ENCODE data around the gene FRAT1.

The FRAT1 gene

GRCh38 chr10:97307866-97308780, 10.9 kb upstream of the FRAT1 start:
- no peak for DNase-seq (ENCODE audit: low read depth in 2 of 2)

- no peak for DNase-seq (ENCODE audit: low read depth in 2 of 2)
Observed at GRCh38 chr10:97311111-97311626, 7.9 kb upstream of the FRAT1 start.

GRCh38 chr10:97312897-97313296, 6.2 kb upstream of the FRAT1 start:
- no peak for DNase-seq (ENCODE audit: low read depth in 2 of 2)

- DNase-seq (ENCODE audit: low read depth in 2 of 2), result no peak
Observed at GRCh38 chr10:97314671-97315070, 4.4 kb upstream of the FRAT1 start.

GRCh38 chr10:97319671-97320479, 804 bp downstream of the FRAT1 start:
- DNase-seq (ENCODE audit: low read depth in 2 of 2), result peak; percentile 49

- no peak for DNase-seq (ENCODE audit: low read depth in 2 of 2)
Observed at GRCh38 chr10:97320480-97321031, 1.5 kb downstream of the FRAT1 start.

- DNase-seq (ENCODE audit: low read depth in 2 of 2), result no peak
Observed at GRCh38 chr10:97321032-97321803, 2.1 kb downstream of the FRAT1 start.

- DNase-seq (ENCODE audit: low read depth in 2 of 2), result no peak
Observed at GRCh38 chr10:97321804-97322190, 2.7 kb downstream of the FRAT1 start.

- no peak for DNase-seq (ENCODE audit: low read depth in 2 of 2)
Observed at GRCh38 chr10:97323501-97323900, 4.4 kb downstream of the FRAT1 start.

GRCh38 chr10:97325754-97326153, 6.7 kb downstream of the FRAT1 start:
- DNase-seq (ENCODE audit: low read depth in 2 of 2), result no peak

GRCh38 chr10:97327348-97328294, 8.6 kb downstream of the FRAT1 start:
- no peak for DNase-seq (ENCODE audit: low read depth in 2 of 2)

GRCh38 chr10:97328646-97329453, 9.8 kb downstream of the FRAT1 start:
- no peak for DNase-seq (ENCODE audit: low read depth in 2 of 2)

GRCh38 chr10:97329766-97330165, 10.7 kb downstream of the FRAT1 start:
- DNase-seq (ENCODE audit: low read depth in 2 of 2), result no peak

GRCh38 chr10:97331153-97331703, 12.2 kb downstream of the FRAT1 start:
- no peak for DNase-seq (ENCODE audit: low read depth in 2 of 2)

GRCh38 chr10:97332591-97333350, 13.7 kb downstream of the FRAT1 start:
- no peak for DNase-seq (ENCODE audit: low read depth in 2 of 2)

- DNase-seq (ENCODE audit: low read depth in 2 of 2), result no peak
Observed at GRCh38 chr10:97333351-97333600, 14.2 kb downstream of the FRAT1 start.

GRCh38 chr10:97333601-97334369, 14.7 kb downstream of the FRAT1 start:
- peak in 1 of 2 donors; percentile 37 for DNase-seq (ENCODE audit: low read depth in 2 of 2)

Data from stimulated activated CD8-positive, alpha-beta memory T cell treated with anti-CD3 and anti-CD28 coated beads, Interleukin-2, amount 100 ng/mL, for 48 hours (primary cell).